Measurements from ENCODE around the gene LAMA1.

Gene LAMA1

DNA sequence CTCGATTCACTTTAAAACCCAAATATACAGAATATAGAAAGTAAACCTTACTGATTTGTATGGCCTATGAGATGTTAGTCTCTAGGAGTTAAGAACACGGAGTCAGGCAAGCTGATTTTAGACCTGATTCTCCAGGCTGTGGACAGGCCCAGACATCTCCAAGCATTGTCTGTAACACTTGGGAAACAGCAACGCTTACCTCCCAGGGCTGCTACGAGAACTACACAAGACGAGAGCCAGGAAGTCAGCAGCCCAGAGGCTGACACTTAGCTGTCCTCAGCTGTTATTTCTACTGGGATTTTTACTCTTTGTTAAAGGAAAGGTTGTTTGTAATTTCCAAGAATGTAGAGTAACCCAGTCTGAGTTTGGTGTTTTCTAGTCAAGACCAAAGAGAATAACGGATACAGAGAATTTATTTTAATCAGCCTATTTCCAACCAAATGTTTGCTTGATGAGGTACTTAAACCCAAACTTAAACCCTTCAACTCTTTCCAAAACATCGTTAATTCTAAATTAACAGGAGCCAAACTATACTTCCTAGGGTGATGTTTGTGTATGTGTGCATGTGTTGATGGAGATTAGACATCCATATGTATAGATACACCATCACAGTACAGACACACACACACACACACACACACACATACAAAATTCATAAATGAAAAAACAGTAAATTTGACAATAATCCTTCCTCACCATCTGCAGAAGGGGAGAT lies 123.4 kb downstream of the LAMA1 start:
- no peak for DNase-seq (ENCODE audit: low read depth in 3 of 3)

DNA sequence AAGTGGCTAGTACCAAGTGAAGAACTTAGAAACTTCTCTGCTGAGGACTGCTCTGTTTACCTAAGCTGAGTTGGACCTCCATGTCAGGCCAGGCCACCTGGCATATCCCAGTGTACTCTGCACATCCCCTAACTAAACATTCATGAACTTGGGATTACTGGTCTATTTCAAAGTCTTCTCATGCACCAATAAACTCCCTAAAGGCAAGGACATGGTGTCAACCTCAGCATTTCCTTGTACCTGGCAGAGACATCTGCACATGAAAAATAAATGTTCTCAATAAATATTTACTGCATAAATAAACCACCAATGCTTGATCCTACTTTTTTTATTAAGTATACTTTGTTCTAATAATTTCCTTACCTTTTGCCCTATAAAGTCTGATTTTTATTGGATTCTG lies 124.8 kb downstream of the LAMA1 start:
- DNase-seq (ENCODE audit: low read depth in 3 of 3), result no peak

DNA sequence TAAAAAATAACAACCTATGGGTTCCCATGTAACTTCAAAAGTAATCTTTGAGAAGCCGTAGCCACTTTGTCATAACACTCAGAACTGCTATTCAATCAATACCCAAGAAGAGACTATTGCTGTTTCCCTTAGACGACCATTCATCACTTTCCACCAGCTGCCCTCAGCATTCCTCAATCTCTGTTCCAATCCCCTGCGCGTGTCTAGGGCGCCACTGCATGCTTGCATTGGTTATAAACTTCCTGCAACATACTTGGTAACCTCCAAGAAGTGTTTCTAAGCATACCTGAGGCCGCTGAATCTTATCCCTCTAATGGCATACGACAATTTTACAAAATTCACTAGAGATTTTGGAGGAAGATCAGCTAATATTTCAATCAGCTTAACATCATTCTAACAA lies 134.2 kb downstream of the LAMA1 start:
- DNase-seq (ENCODE audit: low read depth in 3 of 3), result no peak

DNA sequence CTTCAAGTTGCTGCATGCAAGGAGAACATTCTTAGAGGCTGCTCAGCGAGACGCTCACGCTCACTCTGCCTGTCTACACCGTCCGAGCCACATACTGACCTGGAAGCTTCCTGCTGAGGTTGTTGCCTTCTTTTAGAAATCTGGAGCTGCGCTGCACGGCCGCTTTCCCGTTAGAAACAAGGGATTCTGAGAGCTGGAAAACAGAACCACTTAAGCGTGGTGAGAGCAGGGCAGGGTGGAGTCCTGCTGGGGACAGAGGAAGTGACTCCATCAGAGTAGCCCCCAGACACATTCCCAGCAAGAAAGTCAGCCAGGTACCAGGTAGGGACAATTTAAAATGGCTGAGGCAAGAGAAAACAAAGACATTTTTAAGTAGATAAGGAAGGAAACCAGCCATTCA lies 135.2 kb downstream of the LAMA1 start:
- no peak for DNase-seq (ENCODE audit: low read depth in 3 of 3)

DNA sequence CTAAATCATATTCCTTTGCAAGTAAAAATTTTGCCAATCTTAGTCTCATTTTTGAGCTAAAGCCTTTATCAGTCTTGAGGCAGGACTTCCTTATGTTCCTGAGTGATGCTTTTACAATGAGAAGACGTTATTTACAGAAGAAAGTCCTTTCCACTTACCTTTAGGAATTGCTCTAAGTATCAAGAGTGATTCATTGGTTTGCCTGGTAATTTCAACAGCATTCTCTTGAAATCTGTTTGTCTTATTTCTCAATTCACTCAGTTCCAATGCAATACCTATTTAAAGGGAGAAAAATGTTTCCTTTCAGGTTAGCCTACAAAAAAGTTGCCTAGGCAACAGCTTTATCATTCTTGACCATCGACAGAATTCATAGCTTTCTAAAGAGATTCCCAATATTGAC lies 137.2 kb downstream of the LAMA1 start:
- no peak for DNase-seq (ENCODE audit: low read depth in 3 of 3)

DNA sequence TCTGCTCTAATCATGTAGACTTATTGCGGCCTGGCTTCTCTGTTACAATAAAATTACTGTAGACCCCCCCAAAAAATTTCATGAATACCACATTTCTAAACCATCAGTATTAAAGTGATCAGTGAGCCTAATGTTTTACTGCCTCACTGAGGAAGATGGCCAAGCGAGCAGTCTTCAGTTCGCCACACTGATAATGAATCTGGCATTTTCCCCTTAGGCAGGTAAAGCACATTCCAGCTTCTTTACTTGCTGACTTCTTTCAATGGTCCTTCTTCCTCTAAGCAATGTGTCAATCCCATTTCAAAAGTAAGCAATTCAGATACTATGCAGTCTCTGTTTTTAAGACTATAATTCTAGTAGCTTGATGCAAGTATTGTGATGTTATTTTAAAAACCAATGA lies 137.6 kb downstream of the LAMA1 start:
- no peak for DNase-seq (ENCODE audit: low read depth in 3 of 3)

DNA sequence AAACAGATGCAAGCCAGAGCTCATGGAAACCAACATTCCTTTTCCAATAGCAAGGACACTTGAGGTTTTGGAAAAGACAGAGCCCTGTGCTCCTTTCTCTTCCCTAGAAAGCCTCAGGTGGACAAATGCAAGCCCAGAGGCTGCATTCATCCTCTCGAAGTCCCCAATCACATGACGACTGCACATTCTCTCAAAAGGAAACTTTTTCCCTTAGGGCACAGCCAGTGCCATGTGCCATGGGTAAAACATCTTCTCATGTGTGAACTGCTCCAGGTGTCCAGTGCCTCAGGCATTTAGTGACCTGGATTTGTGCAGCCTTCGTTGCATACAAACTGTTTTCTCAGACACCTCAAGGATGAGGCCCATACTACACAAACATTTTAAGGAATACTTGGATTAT lies 140.7 kb downstream of the LAMA1 start:
- DNase-seq (ENCODE audit: low read depth in 3 of 3), result no peak

DNA sequence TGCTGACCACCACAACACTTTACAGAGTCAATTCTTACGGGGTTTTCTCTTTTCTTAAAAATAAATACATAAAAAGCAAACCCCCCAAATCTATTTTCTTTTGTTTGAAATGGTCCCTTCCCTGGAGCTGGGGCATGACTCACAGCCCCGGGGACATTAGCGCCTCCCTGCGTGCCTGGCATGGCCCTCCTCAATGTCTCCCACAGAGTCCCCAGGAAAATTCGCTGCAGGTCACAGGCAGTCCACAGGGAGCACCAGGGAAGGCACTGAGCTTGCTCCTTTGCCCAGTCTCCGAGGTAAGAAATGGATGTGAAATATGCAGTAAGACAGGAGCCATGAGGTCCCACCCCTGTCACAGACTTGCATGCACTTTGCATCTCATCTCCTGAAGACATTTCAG lies 142.5 kb downstream of the LAMA1 start:
- no peak for DNase-seq (ENCODE audit: low read depth in 3 of 3)

DNA sequence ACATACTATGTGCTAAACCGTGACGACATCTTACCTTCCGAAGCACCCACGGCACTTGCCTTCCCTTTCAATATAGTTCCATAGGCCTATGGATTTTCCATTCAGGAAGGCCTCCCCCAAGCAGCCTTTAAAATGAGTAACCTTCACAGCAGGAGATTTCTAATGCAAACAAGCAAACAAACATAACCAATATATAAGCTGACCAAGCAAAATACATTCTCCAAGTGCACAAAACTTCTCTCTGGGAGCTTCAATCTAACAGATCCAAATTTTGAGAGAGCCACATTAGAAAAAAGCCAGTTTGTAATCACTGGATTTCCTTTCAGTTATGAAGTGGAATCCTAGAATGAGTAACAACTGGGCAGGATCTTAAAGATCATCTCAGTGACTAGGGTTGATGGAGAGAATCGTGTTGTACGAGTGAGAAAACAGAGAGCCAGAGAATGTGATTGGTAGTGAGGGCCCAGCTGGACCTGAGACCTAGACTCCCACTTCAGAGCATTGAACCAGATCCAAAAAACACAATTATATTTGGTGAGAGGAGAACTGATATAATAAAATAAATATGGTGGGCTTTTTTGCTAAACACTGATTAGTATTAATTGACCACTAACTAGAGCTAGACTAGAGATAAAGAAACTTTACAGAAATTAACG lies 145.6 kb downstream of the LAMA1 start:
- no peak for DNase-seq (ENCODE audit: low read depth in 3 of 3)

DNA sequence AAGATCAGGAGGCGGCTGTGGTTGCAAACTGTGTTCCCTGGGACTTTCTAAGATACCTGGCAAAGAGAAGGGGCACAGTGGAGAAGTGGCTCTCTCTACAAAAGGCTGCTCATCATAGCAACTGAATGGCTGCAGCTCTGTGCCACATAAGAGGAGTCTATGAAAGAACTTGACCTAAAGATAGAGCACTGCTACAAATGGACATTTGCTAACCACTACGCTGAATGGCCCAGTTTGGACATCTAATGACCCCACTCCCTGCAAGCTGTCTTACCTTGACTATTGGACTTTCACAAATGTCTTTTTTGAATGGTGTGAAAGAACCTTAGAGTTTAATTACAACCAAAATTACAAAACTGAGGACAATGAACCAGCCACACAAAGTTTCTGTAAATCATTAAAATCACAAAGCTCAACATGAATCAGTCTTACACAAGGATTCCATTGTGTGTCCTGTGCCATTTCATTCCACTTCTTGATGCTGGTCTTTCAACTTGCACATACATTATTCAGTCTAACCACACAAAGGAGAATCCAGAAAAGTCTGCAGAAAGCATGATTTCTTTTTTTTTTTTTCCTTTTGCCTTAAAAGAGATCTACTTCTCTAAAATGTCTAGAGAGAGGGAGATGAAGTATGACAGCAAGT lies 154.0 kb downstream of the LAMA1 start:
- DNase-seq (ENCODE audit: low read depth in 3 of 3), result no peak

DNA sequence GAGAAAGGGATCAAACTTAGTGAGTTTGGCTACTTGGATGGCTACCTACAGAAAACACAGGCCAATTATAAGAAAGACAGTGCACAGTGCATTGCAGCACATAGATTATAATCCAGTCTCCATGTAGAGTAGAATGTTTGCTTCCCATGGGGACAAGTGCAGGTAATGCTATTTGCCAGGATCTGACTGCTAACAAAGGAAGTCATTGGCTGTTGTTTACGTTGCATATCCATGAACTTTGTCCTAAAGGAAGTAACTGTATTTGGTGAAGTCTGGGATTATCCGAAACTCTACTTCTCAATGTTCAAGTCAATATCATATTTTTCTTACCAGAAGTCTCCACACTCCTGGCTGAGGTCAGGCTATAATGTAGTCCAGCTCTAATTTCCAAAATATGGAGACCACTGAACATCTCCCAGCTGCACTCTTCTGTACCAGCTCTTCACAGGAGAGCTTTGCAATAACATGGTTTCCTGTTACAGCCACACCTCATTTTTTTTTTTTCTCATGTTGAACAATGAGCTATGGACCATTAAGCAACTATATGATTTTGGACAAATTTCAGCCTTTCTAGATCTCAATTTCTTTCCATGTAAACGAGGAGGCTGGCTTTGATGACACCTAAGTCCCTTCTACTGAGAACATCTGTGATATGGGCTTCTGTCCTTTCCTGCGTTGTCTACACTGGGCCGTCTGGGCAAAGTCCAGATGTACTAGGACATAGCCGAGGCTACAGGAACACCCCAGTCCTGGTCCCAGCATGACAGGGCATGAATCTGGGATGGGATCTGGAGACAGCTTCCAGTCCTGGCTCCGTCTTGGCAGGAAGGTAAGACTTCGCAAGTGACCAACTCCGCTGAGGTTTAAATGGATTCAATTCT lies 154.8 kb downstream of the LAMA1 start:
- DNase-seq (ENCODE audit: low read depth in 3 of 3), result no peak

DNA sequence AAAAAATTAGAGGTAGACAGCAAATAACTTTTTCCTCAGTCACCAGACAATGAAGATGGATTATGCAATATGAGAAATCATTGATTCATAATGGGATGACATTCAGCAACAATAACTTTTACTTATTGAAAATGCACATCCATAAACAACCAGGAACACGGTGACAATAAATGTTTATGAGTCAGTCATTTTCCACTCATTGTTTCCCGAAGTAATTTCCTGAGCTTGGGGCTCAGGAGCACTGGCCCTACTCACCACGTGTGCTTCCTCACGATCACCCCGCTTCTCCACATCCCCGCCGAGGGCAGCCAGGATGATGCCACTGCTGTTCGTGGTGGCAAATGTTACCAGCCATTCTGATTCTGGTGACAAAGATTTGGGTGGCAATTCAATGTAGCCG lies 156.3 kb downstream of the LAMA1 start:
- no peak for DNase-seq (ENCODE audit: low read depth in 3 of 3)

DNA sequence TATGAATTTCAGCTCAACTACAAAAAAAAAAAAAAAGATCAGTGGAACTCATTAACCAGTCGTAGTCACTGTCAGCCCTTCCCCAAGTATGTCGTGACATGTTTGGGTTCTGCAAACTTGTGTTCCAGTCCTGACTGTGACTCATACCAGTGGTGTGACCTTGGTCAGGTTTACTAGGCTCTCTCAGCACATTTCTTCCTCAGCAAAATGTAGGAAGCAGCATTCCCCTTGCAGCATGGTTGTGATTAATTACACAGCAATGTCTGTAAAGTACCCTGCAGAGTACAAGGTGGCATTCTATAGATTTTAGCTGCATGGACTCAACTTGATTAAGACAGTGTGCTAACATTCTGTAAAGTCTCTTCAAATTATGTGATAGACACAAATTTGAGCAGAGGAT lies 156.9 kb downstream of the LAMA1 start:
- no peak for DNase-seq (ENCODE audit: low read depth in 3 of 3)

DNA sequence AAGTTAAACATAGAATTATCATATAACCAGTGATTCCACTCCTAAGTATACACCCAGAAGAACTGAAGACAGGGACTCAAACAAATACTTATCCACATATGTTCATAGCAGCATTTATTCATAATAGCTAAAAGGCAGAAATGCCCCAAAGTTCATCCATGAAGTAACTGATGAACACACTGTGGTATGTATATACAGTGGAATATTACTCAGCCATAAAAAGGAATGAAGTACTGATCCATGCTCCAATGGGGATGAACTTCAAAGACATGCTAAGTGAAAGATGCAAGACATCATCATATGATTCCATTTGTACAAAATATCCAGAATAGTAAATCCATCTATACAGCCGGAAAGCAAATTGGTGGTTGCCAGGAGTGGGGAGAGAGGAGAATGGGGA lies 157.5 kb downstream of the LAMA1 start:
- no peak for DNase-seq (ENCODE audit: low read depth in 3 of 3)

DNA sequence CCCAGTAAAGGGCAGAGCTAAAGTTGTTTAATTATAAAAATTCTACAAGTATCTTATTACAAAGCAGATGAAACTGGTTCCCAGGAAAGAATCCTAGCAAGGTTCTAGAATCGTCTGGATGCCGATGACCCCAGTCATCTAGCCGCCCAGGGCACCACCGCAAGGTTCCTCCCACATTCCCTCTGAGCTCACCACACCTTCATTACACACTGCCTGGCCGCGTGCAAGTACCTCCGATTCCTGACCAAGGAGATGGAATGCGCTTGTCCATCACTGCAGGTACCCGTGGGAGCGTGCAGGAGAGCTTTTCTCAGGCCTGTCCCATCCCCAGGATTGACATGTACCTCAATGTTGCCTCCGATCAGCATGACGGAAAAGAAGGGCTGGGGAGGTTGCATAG lies 158.5 kb downstream of the LAMA1 start:
- no peak for DNase-seq (ENCODE audit: low read depth in 3 of 3)

DNA sequence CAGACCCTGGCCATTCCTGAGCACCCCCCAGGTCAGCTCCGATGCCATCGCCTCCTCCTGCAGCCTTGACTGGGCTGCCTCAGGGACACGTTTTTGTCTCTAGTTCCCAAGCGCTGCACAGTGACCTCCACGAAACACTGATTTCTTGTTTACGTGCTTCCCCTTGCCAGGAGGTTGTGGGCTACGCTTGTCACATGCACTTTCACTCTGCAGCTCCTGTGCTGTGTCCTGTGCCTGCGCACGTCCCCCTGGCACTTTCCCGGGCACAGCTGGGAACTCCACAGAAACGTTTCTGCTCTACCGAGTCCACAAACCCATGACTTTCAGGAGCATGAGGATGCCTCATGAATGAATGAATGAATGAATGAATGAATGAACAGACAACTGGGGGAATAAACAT lies 160.6 kb downstream of the LAMA1 start:
- DNase-seq (ENCODE audit: low read depth in 3 of 3), result no peak

DNA sequence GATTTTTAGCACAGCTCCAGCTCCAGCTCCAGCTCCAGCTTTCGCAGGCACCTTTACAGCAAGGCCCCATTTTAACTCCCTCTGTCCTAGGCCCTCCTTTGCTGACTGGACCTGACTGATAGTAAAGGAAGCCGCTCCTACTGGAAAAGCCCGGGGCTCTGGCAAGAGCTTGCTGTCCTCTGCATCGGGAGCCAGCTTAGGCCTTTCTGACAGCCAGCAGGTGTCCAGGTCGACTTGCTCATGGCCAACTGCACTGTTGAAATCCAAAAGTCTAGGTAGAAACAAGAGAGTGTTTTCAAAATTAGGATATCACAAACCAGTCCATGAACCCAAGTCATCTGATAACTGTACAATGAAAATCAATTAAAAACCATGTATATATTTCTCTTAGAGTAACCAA lies 161.1 kb downstream of the LAMA1 start:
- DNase-seq (ENCODE audit: low read depth in 3 of 3), result no peak

DNA sequence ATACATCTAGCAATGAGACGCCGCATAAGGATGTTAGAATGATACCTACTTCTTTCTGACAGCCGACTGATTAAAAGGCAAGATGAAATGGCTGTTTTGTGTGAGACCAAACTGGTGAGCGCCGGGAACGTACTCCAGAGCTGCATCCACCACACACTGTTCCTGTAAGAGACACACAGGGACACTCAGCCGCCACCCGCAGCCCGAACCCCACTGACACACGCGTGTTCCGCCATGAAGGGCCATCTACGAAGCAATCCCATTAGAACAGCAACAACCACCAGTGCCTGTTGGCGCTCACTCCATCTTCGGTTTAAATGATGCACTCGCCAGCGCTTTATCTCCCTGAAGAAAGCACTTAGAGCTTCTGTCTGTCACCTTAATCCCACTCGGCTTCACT lies 162.3 kb downstream of the LAMA1 start:
- DNase-seq (ENCODE audit: low read depth in 3 of 3), result no peak

DNA sequence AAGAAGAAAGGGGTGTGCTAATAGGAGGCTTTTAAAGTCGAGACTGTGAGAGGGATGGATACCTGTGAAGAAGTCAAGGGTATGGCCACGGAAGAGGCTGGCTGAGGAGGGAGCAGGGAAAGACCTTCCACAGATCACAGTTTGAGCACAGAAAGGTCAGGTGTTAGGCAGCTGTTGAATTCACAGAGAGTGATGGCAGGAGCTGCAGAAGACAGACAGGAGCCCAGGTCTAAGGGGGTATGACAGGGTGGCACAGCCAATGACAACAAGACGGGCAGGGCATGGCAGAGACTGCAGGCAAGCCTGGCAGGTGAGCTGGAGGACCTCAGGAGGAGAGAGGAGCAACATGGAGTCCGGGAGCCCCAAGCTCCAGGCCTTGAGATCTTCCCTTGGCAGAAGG lies 163.1 kb downstream of the LAMA1 start:
- no peak for DNase-seq (ENCODE audit: low read depth in 3 of 3)

DNA sequence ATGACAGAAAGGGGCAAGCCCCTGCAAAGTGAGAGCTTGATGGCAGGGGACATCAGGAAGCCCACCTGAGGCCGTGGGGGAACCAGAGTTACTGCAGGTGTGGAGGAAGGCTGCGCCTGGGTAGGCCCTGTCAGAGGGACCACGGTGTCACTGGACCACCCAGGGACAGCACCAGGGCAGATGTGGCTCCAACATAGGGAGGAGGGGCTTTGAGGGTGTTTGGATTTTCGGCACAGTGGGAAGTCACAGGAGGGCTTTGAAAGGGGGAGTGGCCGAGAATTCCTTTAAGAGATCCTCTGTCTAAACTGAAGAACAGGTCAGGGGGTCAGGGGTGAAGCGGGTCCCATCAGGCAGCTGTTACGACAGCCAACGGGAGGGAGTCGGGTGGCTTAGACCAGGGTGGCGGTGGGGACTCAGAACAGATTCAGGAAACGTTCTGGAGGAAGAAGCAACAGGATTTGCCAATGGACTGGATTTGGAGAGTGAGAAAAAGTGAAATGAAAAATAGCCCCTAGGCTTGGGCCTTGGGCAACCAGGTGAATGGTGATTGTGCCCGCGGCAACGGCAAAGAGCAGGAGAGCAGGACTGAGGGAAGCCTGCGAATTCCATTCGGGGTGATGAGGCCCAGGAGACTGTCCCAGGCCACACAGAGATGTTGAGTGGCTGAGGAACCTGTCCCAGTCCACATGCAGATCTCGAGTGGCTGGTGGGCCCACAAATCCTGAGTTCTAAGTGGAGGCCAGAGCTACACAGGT lies 166.1 kb downstream of the LAMA1 start:
- no peak for DNase-seq (ENCODE audit: low read depth in 3 of 3)

DNA sequence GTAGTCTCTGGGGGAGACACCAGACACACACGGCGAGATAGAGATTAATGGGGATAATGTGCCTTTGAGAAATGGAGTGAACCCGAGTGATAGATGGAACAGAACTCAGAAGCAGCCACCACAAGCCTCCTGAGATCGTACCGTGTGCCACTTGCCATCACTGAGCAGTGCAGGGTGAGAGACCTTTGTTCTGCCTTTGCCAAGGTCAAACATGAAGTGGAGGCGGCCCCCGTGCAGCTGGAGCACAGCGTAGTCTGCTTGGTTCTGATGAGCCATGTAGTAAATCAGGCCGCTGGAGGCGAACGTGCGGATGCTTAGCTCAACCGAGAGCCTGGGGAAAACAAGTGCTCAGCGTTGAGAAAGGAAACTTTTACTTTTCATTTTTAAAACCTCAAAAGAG lies 167.0 kb downstream of the LAMA1 start:
- no peak for DNase-seq (ENCODE audit: low read depth in 3 of 3)
